Fibroblast of lung (primary cell): ENCODE measurements around the gene APOH. TPM values are rescaled to one million over a fixed set of nuclear protein-coding genes. Genes with fewer than 3 reads are reported as not detected.

Experiments
- DNase-seq, 2 donors: peaks; one replicate each; pipeline versions ENCODE4 v3.0.0 to v3.0.0-alpha.2; 2010; ENCODE audit warnings: low read depth in 2 of 2
- H2AFZ ChIP-seq: 2 replicates; pipeline ENCODE4 v1.5.1; 2012; ENCODE audit warnings: low read length, control low read depth, inconsistent platforms
- H3K27ac ChIP-seq: 2 replicates; pipeline ENCODE4 v1.5.1; 2011; ENCODE audit warnings: low read length, control low read depth; ENCODE audit not compliant: insufficient read depth
- H3K27me3 ChIP-seq: 2 replicates; pipeline ENCODE4 v1.5.1; 2011; ENCODE audit warnings: mild to moderate bottlenecking, low read length; ENCODE audit not compliant: control insufficient read depth, insufficient read depth
- H3K36me3 ChIP-seq: 2 replicates; pipeline ENCODE4 v1.5.1; 2011; ENCODE audit warnings: low read length; ENCODE audit not compliant: control insufficient read depth, insufficient read depth
- H3K4me1 ChIP-seq: 2 replicates; pipeline ENCODE4 v1.5.1; 2011; ENCODE audit warnings: low read length; ENCODE audit not compliant: control insufficient read depth, insufficient read depth; ENCODE audit errors: extremely low read depth
- H3K4me2 ChIP-seq: 2 replicates; pipeline ENCODE4 v1.5.1; 2011; ENCODE audit warnings: low read length, control low read depth; ENCODE audit not compliant: insufficient read depth; ENCODE audit errors: extremely low read depth
- H3K4me3 ChIP-seq, 4 experiments: fragments of 200-600 bp in 1 of 4; sonication (generic) in 1 of 4; replicated peaks in 1 of 4; 2 replicates each; pipeline ENCODE4 v1.5.1; 2011 to 2016; ENCODE audit warnings: low read length in 4 of 4, low read depth in 3 of 4, mild to moderate bottlenecking in 3 of 4, control low read depth in 2 of 4, inconsistent platforms in 1 of 4, mixed read lengths in 1 of 4; ENCODE audit not compliant: insufficient read depth in 1 of 4; ENCODE audit errors: control extremely low read depth in 1 of 4
- H3K79me2 ChIP-seq: 2 replicates; pipeline ENCODE4 v1.5.1; 2012; ENCODE audit warnings: mild to moderate bottlenecking, low read length, inconsistent platforms; ENCODE audit not compliant: control insufficient read depth, insufficient read depth
- H3K9ac ChIP-seq: 2 replicates; pipeline ENCODE4 v1.5.1; 2011; ENCODE audit warnings: mild to moderate bottlenecking, low read length, control low read depth; ENCODE audit not compliant: insufficient read depth
- H3K9me3 ChIP-seq: 2 replicates; pipeline ENCODE4 v1.5.1; 2012; ENCODE audit warnings: low read depth, low read length; ENCODE audit not compliant: control insufficient read depth, insufficient read depth
- H4K20me1 ChIP-seq: 2 replicates; pipeline ENCODE4 v1.5.1; 2011; ENCODE audit warnings: low read length; ENCODE audit not compliant: control insufficient read depth, insufficient read depth; ENCODE audit errors: extremely low read depth
- EZH2 ChIP-seq: IDR thresholded peaks from 2 replicates; pipeline ENCODE4 v1.5.1; 2012; ENCODE audit warnings: low read length, control low read depth, mild to moderate bottlenecking; ENCODE audit errors: missing control alignments
- polyA plus RNA-seq, 2 donors: library from polyadenylated mRNA; depleted of rRNA in 1 of 2; stranded (reverse) in 1 of 2; unstranded in 1 of 2; fragments of >200 nt; gene quantifications; 2 replicates each; pipeline ENCODE4 v1.2.1, GENCODE V29; 2011 to 2012; ENCODE audit warnings: missing spikeins in 1 of 2
- total RNA-seq: library from RNA; depleted of rRNA; stranded (reverse); fragments of >200 nt; gene quantifications from 2 replicates; pipeline ENCODE4 v1.2.1, GENCODE V29; 2014
- TF ChIP-seq, protein P1 (sequence below), 2 donors: IDR thresholded peaks in 1 of 2; conservative IDR thresholded peaks in 1 of 2; 1 replicate in 1 of 2; 2 replicates in 1 of 2; pipeline ENCODE4 v1.5.1; 2011 to 2012; ENCODE audit warnings: low read length in 2 of 2, control low read depth in 1 of 2, inconsistent platforms in 1 of 2, low read depth in 1 of 2, mild to moderate bottlenecking in 1 of 2

The APOH gene
- total and polyA plus RNA-seq, 2 donors (not counting 1 experiment from before 2014, with no cell fraction given) = not detected

DNA sequence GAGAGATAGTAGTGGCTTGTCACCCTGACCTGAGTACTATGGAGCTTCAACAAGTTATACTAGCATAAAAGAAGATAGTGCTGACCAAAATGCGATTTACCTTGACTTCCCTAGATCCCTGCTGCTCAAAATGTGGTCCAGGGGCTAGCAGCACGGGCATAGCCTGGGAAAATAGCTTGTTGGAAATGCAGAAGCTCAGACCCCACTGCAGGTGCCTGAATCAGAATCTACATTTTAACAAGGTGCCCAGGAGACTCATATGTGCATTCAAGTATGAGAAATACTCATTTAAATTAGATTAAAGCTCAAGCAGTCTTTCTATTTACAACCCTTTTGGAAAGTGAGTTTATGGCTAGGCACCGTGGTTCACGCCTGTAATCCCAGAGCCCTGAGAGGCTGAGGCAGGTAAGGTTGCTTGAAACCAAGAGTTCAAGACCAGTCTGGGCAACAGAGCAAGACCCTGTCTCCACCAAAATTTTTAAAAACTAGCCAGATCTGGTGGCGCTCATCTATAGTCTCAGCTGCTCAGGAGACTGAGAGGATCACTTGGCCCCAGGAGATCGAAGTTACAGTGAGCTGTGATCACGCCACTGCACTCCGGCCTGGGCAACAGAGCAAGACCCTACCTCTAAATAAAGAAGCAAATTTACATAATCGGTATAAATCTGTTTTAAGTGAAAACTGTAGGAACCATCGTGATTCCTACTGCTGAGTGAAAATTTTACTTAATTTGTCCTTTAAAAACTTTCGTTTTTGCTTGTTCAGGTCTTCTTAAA, 7.3 kb downstream of the APOH start:
- Histone ChIP-seq H3K9ac (no peak overlapping the region), H3K4me3 (no peak overlapping the region), H2AFZ (no peak overlapping the region), H4K20me1 (no peaks in the 10 kb centered on the region), H3K27ac (no peak overlapping the region), H3K4me1 (no peaks in the 10 kb centered on the region), H3K79me2 (no peaks in the 10 kb centered on the region), H3K36me3 (no peaks in the 10 kb centered on the region), H3K9me3 (no peaks in the 10 kb centered on the region), H3K4me2 (no peak overlapping the region), H3K27me3 (peaks cover 4% of the 10 kb centered on the region)
- TF ChIP-seq, protein P1, sequence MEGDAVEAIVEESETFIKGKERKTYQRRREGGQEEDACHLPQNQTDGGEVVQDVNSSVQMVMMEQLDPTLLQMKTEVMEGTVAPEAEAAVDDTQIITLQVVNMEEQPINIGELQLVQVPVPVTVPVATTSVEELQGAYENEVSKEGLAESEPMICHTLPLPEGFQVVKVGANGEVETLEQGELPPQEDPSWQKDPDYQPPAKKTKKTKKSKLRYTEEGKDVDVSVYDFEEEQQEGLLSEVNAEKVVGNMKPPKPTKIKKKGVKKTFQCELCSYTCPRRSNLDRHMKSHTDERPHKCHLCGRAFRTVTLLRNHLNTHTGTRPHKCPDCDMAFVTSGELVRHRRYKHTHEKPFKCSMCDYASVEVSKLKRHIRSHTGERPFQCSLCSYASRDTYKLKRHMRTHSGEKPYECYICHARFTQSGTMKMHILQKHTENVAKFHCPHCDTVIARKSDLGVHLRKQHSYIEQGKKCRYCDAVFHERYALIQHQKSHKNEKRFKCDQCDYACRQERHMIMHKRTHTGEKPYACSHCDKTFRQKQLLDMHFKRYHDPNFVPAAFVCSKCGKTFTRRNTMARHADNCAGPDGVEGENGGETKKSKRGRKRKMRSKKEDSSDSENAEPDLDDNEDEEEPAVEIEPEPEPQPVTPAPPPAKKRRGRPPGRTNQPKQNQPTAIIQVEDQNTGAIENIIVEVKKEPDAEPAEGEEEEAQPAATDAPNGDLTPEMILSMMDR (conservative IDR thresholded peaks at IDR 0.05 in 1 of 2, IDR thresholded peaks at IDR 0.05 in 1 of 2; ENCODE audit: low read depth in 1 of 2, low read length in 2 of 2) = no peak
- no peak for TF ChIP-seq EZH2
- DNase-seq = no peak

DNA sequence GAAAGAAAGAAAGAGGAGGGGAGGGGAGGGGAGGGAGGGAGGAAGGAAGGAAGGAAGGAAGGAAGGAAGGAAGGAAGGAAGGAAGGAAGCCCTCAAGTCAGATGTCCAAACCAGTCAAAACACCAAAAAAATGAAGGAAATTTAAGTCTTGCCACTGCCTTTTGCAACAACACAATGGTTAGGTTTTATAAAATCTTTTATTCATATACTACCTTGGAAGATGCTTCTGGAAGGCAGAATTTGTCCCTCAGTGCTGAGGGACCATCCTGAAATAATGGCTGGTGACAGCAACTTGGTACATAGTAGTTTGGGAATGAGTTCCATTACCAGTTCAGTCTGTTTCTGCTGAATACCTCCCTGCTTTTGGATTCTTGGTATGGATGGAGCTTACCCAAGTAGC, 7.9 kb downstream of the APOH start:
- H3K4me2 ChIP-seq = no peak overlapping the region
- no peaks in the 10 kb centered on the region for H3K79me2 ChIP-seq
- TF ChIP-seq, protein P1 (conservative IDR thresholded peaks at IDR 0.05 in 1 of 2, IDR thresholded peaks at IDR 0.05 in 1 of 2; ENCODE audit: low read depth in 1 of 2, low read length in 2 of 2) = no peak
- TF ChIP-seq EZH2 = no peak
- no peak overlapping the region for H2AFZ ChIP-seq
- no peaks in the 10 kb centered on the region for H3K9me3 ChIP-seq
- H3K27me3 ChIP-seq = peaks cover 4% of the 10 kb centered on the region
- no peak overlapping the region for H3K4me3 ChIP-seq
- no peak for DNase-seq
- H3K9ac ChIP-seq = no peak overlapping the region
- no peak overlapping the region for H3K27ac ChIP-seq
- H3K36me3 ChIP-seq = no peaks in the 10 kb centered on the region
- no peaks in the 10 kb centered on the region for H3K4me1 ChIP-seq
- H4K20me1 ChIP-seq = no peaks in the 10 kb centered on the region

DNA sequence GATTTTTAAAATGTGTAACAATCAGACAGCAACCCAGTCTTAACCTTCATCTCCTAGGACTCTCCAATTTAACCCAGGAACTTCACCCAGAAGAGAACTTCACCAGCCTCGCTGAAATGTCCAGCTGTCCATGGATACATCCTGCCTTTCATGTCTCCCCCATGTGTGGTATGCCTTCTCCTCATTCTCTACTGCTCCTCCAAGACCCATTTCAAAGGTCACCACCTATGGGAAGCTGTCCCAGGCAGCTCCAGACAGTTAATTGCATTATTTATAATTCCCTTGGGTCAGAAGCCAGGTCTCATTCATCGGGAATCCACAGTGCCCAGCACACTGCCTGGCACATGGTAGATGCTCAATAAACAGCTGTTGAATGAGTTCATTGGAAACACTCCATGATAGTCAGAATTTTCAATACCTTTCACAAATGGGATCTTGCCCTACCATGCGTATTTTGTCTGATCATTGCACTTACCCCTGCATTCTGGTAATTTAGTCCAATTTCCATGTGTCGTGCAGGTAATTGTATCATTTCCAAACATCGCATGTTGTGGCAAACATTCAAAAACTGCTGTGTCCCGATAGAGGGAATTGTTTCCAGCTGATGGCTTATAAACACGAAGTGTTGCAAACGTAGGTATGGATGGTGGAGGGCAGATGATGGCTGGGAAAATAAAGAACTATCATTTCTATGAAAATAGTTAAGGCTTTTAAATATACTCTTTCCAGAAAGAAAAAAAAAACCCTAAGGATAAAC, 9.0 kb downstream of the APOH start:
- Histone ChIP-seq H4K20me1 (no peaks in the 10 kb centered on the region), H2AFZ (no peak overlapping the region), H3K4me1 (no peaks in the 10 kb centered on the region), H3K79me2 (no peaks in the 10 kb centered on the region), H3K27ac (no peak overlapping the region), H3K9me3 (no peaks in the 10 kb centered on the region), H3K27me3 (peaks cover 11% of the 10 kb centered on the region), H3K4me3 (no peak overlapping the region), H3K4me2 (no peak overlapping the region), H3K36me3 (no peaks in the 10 kb centered on the region), H3K9ac (no peak overlapping the region)
- no peak for DNase-seq
- TF ChIP-seq, protein P1 (conservative IDR thresholded peaks at IDR 0.05 in 1 of 2, IDR thresholded peaks at IDR 0.05 in 1 of 2; ENCODE audit: low read depth in 1 of 2, low read length in 2 of 2) = no peak
- TF ChIP-seq EZH2 = no peak
